KMS-11 (cell line): ENCODE data around the gene GALR2.

Experiments
- H2AFZ ChIP-seq: fragments of 200-600 bp; sonication (generic); 2 replicates; pipeline ENCODE4 v1.6.1; 2016; ENCODE audit warnings: antibody characterized with exemption, mixed run types, low read depth
- H3K27ac ChIP-seq: fragments of 200-600 bp; sonication (generic); 2 replicates; pipeline ENCODE4 v1.6.1; 2016; ENCODE audit warnings: mild to moderate bottlenecking, mixed run types
- H3K27me3 ChIP-seq: fragments of 200-600 bp; sonication (generic); 2 replicates; pipeline ENCODE4 v1.6.1; 2017; ENCODE audit warnings: mild to moderate bottlenecking, low read depth, mixed run types, moderate library complexity; ENCODE audit not compliant: insufficient read depth
- H3K36me3 ChIP-seq: fragments of 200-600 bp; sonication (generic); 2 replicates; pipeline ENCODE4 v1.6.1; 2017; ENCODE audit warnings: mild to moderate bottlenecking, mixed run types; ENCODE audit not compliant: insufficient read depth
- H3K4me1 ChIP-seq: fragments of 200-600 bp; sonication (generic); 2 replicates; pipeline ENCODE4 v1.6.1; 2016; ENCODE audit warnings: mild to moderate bottlenecking, low read depth, mixed run types; ENCODE audit not compliant: poor library complexity, severe bottlenecking
- H3K4me2 ChIP-seq: fragments of 200-600 bp; sonication (generic); 2 replicates; pipeline ENCODE4 v1.7.0; 2016; ENCODE audit warnings: mild to moderate bottlenecking, mixed run types
- H3K4me3 ChIP-seq: fragments of 200-600 bp; sonication (generic); IDR thresholded peaks from 2 replicates; pipeline ENCODE4 v1.6.1; 2017; ENCODE audit warnings: low read depth, low read length, mixed read lengths; ENCODE audit not compliant: insufficient read depth
- H3K79me2 ChIP-seq: fragments of 200-600 bp; sonication (generic); 2 replicates; pipeline ENCODE4 v1.6.1; 2016; ENCODE audit warnings: low read depth, mixed run types; ENCODE audit not compliant: insufficient read depth
- H3K9ac ChIP-seq: fragments of 200-600 bp; sonication (generic); 2 replicates; pipeline ENCODE4 v1.6.1; 2016; ENCODE audit warnings: mild to moderate bottlenecking, mixed run types
- H4K20me1 ChIP-seq: fragments of 200-600 bp; sonication (generic); 2 replicates; pipeline ENCODE4 v1.6.1; 2016; ENCODE audit warnings: mild to moderate bottlenecking, mixed run types; ENCODE audit not compliant: insufficient read depth
- TF ChIP-seq, protein P1 (sequence below): fragments of 200-600 bp; sonication (generic); conservative IDR thresholded peaks from 2 replicates; pipeline ENCODE4 v1.6.1; 2017; ENCODE audit warnings: low read depth, mild to moderate bottlenecking, antibody characterized with exemption, low read length, moderate library complexity, mixed read lengths

The GALR2 gene, protein sequence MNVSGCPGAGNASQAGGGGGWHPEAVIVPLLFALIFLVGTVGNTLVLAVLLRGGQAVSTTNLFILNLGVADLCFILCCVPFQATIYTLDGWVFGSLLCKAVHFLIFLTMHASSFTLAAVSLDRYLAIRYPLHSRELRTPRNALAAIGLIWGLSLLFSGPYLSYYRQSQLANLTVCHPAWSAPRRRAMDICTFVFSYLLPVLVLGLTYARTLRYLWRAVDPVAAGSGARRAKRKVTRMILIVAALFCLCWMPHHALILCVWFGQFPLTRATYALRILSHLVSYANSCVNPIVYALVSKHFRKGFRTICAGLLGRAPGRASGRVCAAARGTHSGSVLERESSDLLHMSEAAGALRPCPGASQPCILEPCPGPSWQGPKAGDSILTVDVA

GRCh38 chr17:76074390-76075363 is at the start of gene GALR2:
Gene GALR2, plus strand, starts transcription at chr17:76074781. Its CDS starts 103 bp downstream, at chr17:76074884.
- TF ChIP-seq, protein P1, sequence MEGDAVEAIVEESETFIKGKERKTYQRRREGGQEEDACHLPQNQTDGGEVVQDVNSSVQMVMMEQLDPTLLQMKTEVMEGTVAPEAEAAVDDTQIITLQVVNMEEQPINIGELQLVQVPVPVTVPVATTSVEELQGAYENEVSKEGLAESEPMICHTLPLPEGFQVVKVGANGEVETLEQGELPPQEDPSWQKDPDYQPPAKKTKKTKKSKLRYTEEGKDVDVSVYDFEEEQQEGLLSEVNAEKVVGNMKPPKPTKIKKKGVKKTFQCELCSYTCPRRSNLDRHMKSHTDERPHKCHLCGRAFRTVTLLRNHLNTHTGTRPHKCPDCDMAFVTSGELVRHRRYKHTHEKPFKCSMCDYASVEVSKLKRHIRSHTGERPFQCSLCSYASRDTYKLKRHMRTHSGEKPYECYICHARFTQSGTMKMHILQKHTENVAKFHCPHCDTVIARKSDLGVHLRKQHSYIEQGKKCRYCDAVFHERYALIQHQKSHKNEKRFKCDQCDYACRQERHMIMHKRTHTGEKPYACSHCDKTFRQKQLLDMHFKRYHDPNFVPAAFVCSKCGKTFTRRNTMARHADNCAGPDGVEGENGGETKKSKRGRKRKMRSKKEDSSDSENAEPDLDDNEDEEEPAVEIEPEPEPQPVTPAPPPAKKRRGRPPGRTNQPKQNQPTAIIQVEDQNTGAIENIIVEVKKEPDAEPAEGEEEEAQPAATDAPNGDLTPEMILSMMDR = no peak
- H3K79me2 ChIP-seq = peaks cover 34% of the 10 kb centered on the region
- no peaks in the 10 kb centered on the region for H3K36me3 ChIP-seq
- no peak within 1 kb of the TSS for H3K9ac ChIP-seq
- peaks cover 14% of the 10 kb centered on the region for H3K4me1 ChIP-seq
- H4K20me1 ChIP-seq = no peaks in the 10 kb centered on the region
- peaks cover 15% of the 10 kb centered on the region for H3K27me3 ChIP-seq
- H3K4me2 ChIP-seq = no peak within 1 kb of the TSS
- no peak within 1 kb of the TSS for H2AFZ ChIP-seq
- no peak within 1 kb of the TSS for H3K4me3 ChIP-seq
- H3K27ac ChIP-seq = no peak within 1 kb of the TSS

GRCh38 chr17:76025294-76025693 is 49.3 kb upstream of the GALR2 start:
- Histone ChIP-seq H3K27ac (no peak overlapping the region), H3K79me2 (no peaks in the 10 kb centered on the region), H2AFZ (no peak overlapping the region), H4K20me1 (no peaks in the 10 kb centered on the region), H3K4me1 (no peaks in the 10 kb centered on the region), H3K4me2 (no peak overlapping the region), H3K4me3 (no peak overlapping the region), H3K9ac (no peak overlapping the region), H3K27me3 (no peaks in the 10 kb centered on the region; the same call in 1 of the 2 replicates), H3K36me3 (no peaks in the 10 kb centered on the region)
- TF ChIP-seq, protein P1 = no peak

- H4K20me1 ChIP-seq = no peaks in the 10 kb centered on the region
- no peak overlapping the region for H2AFZ ChIP-seq
- no peak overlapping the region for H3K4me3 ChIP-seq
- H3K4me1 ChIP-seq = no peaks in the 10 kb centered on the region
- no peak overlapping the region for H3K9ac ChIP-seq
- H3K36me3 ChIP-seq = no peaks in the 10 kb centered on the region
- TF ChIP-seq, protein P1 = no peak
- H3K27ac ChIP-seq = no peak overlapping the region
- no peaks in the 10 kb centered on the region; the same call in 1 of the 2 replicates for H3K27me3 ChIP-seq
- no peak overlapping the region for H3K4me2 ChIP-seq
- no peaks in the 10 kb centered on the region for H3K79me2 ChIP-seq
Observed at GRCh38 chr17:76026714-76027158, 47.8 kb upstream of the GALR2 start.

DNA sequence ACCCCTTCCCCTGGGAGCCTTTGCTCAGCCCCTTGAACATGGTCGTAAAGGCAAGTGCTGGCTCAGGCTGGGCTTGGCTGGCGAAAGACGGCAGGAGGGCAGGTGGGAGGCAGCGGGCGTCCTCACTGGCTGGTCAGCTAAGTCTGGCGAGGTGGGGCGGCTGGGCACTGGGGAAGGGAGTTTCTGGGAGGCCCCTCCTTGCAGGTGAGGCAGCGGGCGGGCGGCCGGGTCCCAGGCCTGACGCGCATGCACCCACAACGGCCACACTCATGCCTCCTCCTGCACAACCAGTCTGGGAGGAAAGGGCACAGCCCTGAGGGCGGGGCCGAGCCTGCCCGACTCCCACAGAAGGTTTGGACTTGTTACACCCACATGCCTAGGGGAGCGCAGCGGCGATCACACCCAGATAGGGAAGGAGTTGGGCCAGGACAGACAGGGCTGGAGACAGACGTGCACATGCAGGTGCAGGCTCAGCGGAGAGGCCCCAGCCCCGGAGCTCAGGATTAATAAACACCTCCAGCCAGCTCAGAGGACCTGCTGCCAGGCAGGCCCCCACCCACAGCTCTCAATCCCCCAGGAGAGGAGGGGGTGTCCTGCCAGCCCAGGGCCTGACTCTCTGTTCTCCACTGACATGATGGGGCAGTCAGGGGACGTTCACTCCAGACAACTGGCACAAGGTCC is 47.3 kb upstream of the GALR2 start, which contains the start of gene EVPL:
Gene EVPL (minus strand): TSS at position 148 of the 681 bp plus-strand sequence. CDS start 108 bp downstream, at position 40.
- no peak within 1 kb of the TSS for H2AFZ ChIP-seq
- H3K79me2 ChIP-seq = no peaks in the 10 kb centered on the region
- no peak within 1 kb of the TSS for H3K4me2 ChIP-seq
- no peaks in the 10 kb centered on the region for H3K4me1 ChIP-seq
- no peaks in the 10 kb centered on the region for H3K36me3 ChIP-seq
- H3K27me3 ChIP-seq = no peaks in the 10 kb centered on the region; the same call in 1 of the 2 replicates
- TF ChIP-seq, protein P1 = no peak
- no peaks in the 10 kb centered on the region for H4K20me1 ChIP-seq
- H3K9ac ChIP-seq = no peak within 1 kb of the TSS
- H3K4me3 ChIP-seq = no peak within 1 kb of the TSS
- H3K27ac ChIP-seq = no peak within 1 kb of the TSS
